SU-DHL-6 (cell line): Measurements from ENCODE around the gene MICAL2.

ENCODE experiments used
- EZH2phosphoT487 ChIP-seq: fragments of 200-600 bp; sonication (generic), shearing (Covaris generic); conservative IDR thresholded peaks from 2 replicates; pipeline ENCODE4 v1.6.1; 2018; ENCODE audit warnings: mild to moderate bottlenecking, antibody characterized with exemption, low read length, moderate library complexity, mixed read lengths
- TF ChIP-seq, protein P1 (sequence below): fragments of 200-600 bp; sonication (generic); IDR thresholded peaks from one replicate; pipeline ENCODE4 v1.5.1; 2017; ENCODE audit warnings: antibody characterized with exemption, mild to moderate bottlenecking, low read length, moderate library complexity; ENCODE audit not compliant: insufficient read depth, poor library complexity, severe bottlenecking

DNA sequence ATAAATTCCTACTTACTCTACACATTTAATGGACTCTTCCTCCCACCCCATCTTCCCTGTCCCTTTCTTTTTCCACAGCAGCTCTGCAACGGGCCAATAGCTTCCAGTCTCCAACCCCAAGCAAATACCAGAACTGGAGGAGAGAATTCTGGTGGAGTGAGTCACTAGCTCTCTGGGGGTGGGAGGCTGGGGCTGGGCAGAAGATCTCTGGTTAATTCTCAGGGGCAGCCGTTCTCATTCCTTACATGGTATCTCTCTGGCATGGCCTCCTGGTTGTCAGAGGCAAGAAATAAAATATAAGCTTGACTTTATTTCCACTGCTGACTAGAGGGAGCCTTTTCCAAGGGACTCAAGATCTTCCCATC is 176.6 kb downstream of the MICAL2 start:
- TF ChIP-seq, protein P1, sequence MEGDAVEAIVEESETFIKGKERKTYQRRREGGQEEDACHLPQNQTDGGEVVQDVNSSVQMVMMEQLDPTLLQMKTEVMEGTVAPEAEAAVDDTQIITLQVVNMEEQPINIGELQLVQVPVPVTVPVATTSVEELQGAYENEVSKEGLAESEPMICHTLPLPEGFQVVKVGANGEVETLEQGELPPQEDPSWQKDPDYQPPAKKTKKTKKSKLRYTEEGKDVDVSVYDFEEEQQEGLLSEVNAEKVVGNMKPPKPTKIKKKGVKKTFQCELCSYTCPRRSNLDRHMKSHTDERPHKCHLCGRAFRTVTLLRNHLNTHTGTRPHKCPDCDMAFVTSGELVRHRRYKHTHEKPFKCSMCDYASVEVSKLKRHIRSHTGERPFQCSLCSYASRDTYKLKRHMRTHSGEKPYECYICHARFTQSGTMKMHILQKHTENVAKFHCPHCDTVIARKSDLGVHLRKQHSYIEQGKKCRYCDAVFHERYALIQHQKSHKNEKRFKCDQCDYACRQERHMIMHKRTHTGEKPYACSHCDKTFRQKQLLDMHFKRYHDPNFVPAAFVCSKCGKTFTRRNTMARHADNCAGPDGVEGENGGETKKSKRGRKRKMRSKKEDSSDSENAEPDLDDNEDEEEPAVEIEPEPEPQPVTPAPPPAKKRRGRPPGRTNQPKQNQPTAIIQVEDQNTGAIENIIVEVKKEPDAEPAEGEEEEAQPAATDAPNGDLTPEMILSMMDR = no peak
- TF ChIP-seq EZH2phosphoT487 = no peak
